ENCODE measurements around the gene CEP20. TPM values are rescaled to one million over a fixed set of nuclear protein-coding genes. Genes with fewer than 3 reads are reported as not detected.

The CEP20 gene
- total RNA-seq, 4 donors from 2014 or later: 39.7 to 43.3 (median 40.7) TPM

- intact Hi-C loops (cut with DNase I; ENCODE audit: low total_unique reads): no loop called here
- H3K4me3 ChIP-seq (ENCODE audit: low read depth, poor library complexity, severe bottlenecking): no peak overlapping the region
- DNase-seq (ENCODE audit: low spot score in 2 of 2): no peak
- TF ChIP-seq CTCF (IDR thresholded peaks at IDR 0.05) (no peak), POLR2A (IDR thresholded peaks at IDR 0.05) (no peak)
- WGBS, 2 donors: 65 to 69% methylated on average over 7 of the region's 7 CpGs
These were observed 22.7 kb downstream of the CEP20 start for GRCh38 chr16:15865742-15866141.

GRCh38 chr16:15864939-15865338 lies 23.5 kb downstream of the CEP20 start:
- no peak for DNase-seq (ENCODE audit: low spot score in 2 of 2)
- 81 to 88% methylated on average over 5 of the region's 5 CpGs for WGBS, 2 donors
- intact Hi-C loops (cut with DNase I; ENCODE audit: low total_unique reads): no loop called here
- TF ChIP-seq CTCF (IDR thresholded peaks at IDR 0.05) (no peak), POLR2A (IDR thresholded peaks at IDR 0.05) (no peak)
- H3K4me3 ChIP-seq (ENCODE audit: low read depth, poor library complexity, severe bottlenecking): no peak overlapping the region

- intact Hi-C loops (cut with DNase I; ENCODE audit: low total_unique reads): no loop called here
- no peak for DNase-seq (ENCODE audit: low spot score in 2 of 2)
- H3K4me3 ChIP-seq (ENCODE audit: low read depth, poor library complexity, severe bottlenecking): no peak overlapping the region
- TF ChIP-seq CTCF (IDR thresholded peaks at IDR 0.05): no peak
- TF ChIP-seq POLR2A (IDR thresholded peaks at IDR 0.05): no peak
- WGBS, 2 donors: 76 to 77% methylated on average over 3 of the region's 3 CpGs
These were observed 26.4 kb downstream of the CEP20 start for GRCh38 chr16:15861996-15862395.

- 88 to 94% methylated on average over 12 of the region's 12 CpGs for WGBS, 2 donors
- no peak overlapping the region for H3K4me3 ChIP-seq (ENCODE audit: low read depth, poor library complexity, severe bottlenecking)
- intact Hi-C loops (cut with DNase I; ENCODE audit: low total_unique reads): loop anchor here (10.0 kb wide), 1 partner anchor 336 kb away; no protein-coding TSS in a partner anchor
- no peak for DNase-seq (ENCODE audit: low spot score in 2 of 2)
- TF ChIP-seq CTCF (IDR thresholded peaks at IDR 0.05): no peak
- TF ChIP-seq POLR2A (IDR thresholded peaks at IDR 0.05): no peak
These were observed 29.3 kb downstream of the CEP20 start for GRCh38 chr16:15858921-15859668.

- H3K4me3 ChIP-seq (ENCODE audit: low read depth, poor library complexity, severe bottlenecking): no peak overlapping the region
- peak in 1 of 2 donors; percentile 87 for DNase-seq (ENCODE audit: low spot score in 2 of 2)
- intact Hi-C loops (cut with DNase I; ENCODE audit: low total_unique reads): loop anchor here (10.0 kb wide), 1 partner anchor 337 kb away; no protein-coding TSS in a partner anchor
- WGBS, 2 donors: 0 to 1% methylated on average over 24 to 32 of the region's 55 CpGs
- TF ChIP-seq CTCF (IDR thresholded peaks at IDR 0.05): no peak
- no peak for TF ChIP-seq POLR2A (IDR thresholded peaks at IDR 0.05)
These were observed 30.5 kb downstream of the CEP20 start for GRCh38 chr16:15857724-15858560.

Measured in lower leg skin (tissue), 4 donors.